Neuron (in vitro differentiated cells): ENCODE measurements around the gene CLMP.
A peak's percentile ranks its signal among the peaks of the same experiment; 100 is the strongest.

Experiments
- H2AFZ ChIP-seq: one replicate; pipeline ENCODE4 v1.6.1; 2013; ENCODE audit warnings: low read depth, mild to moderate bottlenecking, inconsistent platforms, low read length, moderate library complexity
- H3K27me3 ChIP-seq: one replicate; pipeline ENCODE4 v1.6.1; 2013; ENCODE audit warnings: low read length; ENCODE audit not compliant: insufficient read depth
- H3K36me3 ChIP-seq: one replicate; pipeline ENCODE4 v1.6.1; 2013; ENCODE audit warnings: low read length; ENCODE audit not compliant: insufficient read depth
- H3K4me1 ChIP-seq: one replicate; pipeline ENCODE4 v1.6.1; 2013; ENCODE audit warnings: low read length; ENCODE audit not compliant: insufficient read depth
- H3K4me3 ChIP-seq: 2 replicates; pipeline ENCODE4 v1.5.1; 2013; ENCODE audit warnings: mild to moderate bottlenecking, low read length, moderate library complexity
- H3K9me3 ChIP-seq: one replicate; pipeline ENCODE4 v1.6.1; 2013; ENCODE audit warnings: low read length

The CLMP gene

DNA sequence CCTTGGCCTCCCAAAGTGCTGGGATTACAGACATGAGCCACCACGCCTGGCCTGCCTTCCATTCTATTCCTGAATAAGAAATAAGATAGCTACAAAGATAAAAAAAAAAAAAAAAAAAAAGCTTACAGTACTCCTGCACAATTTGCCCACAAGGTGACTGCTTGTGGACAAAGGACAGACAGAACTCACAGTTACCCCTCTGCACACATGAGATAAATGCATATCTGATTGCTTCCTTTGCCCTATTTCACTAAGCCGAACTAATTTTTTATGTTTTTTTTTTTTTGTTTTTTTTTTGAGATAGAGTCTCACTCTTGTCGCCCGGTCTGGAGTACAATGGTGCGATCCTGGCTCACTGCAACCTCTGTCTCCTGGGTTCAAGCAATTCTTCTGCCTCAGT is 109.6 kb downstream of the CLMP start:
- H2AFZ ChIP-seq = no peak overlapping the region
- H3K4me3 ChIP-seq = no peak overlapping the region
- no peaks in the 10 kb centered on the region for H3K4me1 ChIP-seq
- H3K9me3 ChIP-seq = no peaks in the 10 kb centered on the region
- no peaks in the 10 kb centered on the region for H3K27me3 ChIP-seq
- H3K36me3 ChIP-seq = no peaks in the 10 kb centered on the region

DNA sequence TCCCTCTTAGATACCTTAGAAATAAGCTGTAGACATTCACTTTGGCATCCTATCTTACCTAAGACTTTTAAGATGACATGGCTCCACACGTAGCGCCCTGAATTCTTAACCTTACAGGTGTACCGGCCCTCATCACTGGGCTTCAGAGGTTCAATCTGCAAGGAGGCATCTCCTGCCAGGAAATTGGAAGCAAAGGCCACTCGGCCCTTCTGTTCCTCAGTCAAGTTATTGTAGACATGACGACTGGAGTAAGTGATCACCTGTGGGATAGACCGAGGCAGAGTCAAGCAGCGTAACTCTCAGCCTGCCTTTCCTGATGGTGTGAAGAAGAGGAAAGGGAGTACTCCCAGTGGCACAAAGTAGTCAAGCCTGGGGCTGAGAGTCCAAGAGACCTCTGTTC is 110.6 kb downstream of the CLMP start:
- Histone ChIP-seq H3K27me3 (no peaks in the 10 kb centered on the region), H3K4me1 (no peaks in the 10 kb centered on the region), H2AFZ (no peak overlapping the region), H3K4me3 (no peak overlapping the region), H3K36me3 (no peaks in the 10 kb centered on the region), H3K9me3 (no peaks in the 10 kb centered on the region)

DNA sequence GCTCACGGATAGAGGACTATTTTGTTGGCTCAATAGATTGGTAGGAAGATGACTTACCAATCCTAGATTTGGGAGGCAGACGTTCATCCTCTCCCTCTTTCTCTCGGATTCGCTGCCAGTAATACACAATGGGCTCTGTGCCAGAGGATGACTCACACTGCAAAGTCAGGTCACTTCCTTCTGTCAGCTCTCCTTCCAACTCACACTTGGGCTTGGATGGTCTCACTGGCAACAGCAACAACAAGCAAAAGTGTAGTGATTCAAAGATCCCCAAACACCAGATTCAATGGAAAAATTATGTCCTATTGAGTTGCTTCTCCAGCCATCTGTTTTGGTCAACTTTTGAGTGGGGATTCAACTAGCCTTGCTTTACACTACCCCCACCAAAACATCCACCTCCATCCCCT is 111.4 kb downstream of the CLMP start:
- Histone ChIP-seq H2AFZ (no peak overlapping the region), H3K4me3 (no peak overlapping the region), H3K27me3 (no peaks in the 10 kb centered on the region), H3K36me3 (no peaks in the 10 kb centered on the region), H3K9me3 (no peaks in the 10 kb centered on the region), H3K4me1 (no peaks in the 10 kb centered on the region)

DNA sequence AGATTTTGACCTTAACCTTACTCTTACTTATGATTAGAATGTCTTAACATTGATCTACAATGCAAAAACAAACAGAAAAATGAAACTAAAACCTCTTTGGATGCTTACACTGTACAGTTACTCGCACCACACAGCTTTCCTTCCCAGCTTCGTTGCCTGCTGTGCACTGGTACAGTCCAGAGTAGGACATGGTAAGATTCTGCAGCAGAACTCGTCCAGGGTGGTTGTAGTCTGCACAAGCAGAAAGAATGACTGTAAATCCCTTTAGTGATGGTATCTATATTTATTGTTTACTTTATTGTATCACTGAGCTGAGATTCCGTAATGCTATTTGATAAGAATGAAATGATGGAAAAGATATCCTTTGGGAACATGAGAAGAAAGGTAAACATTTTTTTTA is 112.1 kb downstream of the CLMP start:
- Histone ChIP-seq H3K9me3 (no peaks in the 10 kb centered on the region), H3K4me3 (no peak overlapping the region), H3K36me3 (no peaks in the 10 kb centered on the region), H2AFZ (no peak overlapping the region), H3K27me3 (no peaks in the 10 kb centered on the region), H3K4me1 (no peaks in the 10 kb centered on the region)

DNA sequence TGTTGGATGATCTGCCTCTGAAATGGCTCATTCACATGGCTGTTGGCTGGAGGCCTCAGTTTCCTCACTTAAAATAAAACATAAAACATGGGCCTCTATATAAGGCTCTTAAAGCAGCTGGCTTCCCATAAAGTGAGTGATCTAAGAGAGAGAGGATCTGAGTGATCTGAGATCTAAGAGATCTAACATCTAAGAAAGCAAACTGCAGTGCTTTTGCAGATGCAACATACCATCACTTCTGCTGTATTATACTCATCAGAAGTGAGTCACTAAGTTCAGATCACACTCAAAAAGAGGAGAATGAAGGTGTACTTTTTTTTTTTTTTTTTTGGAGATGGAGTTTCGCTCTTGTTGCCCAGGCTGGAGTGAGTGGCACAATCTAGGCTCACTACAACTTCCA is 115.0 kb downstream of the CLMP start:
- H3K4me3 ChIP-seq = no peak overlapping the region
- no peaks in the 10 kb centered on the region for H3K36me3 ChIP-seq

DNA sequence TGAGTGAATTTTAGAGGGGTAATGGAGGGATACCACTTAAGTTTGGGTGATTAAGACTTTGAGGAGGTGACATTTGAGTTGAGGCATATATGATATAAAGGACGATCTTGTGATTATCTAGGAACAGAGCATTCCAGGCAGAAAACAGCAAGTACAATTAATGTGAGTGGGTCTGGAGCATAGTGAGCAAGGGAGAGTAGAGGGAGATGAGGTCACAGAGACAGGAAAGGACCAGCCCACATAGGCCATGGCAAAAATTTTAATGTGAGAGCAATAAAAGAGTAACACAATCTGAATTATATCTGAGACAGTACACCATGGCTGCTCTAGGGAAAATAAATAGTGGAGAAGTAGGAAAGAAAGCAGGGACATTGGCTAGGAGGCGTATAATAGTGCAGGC is 118.6 kb downstream of the CLMP start:
- Histone ChIP-seq H2AFZ (no peak overlapping the region), H3K36me3 (no peaks in the 10 kb centered on the region), H3K27me3 (no peaks in the 10 kb centered on the region), H3K4me3 (no peak overlapping the region), H3K9me3 (no peaks in the 10 kb centered on the region), H3K4me1 (no peaks in the 10 kb centered on the region)

More for the DNA sequence above, 115.0 kb downstream of the CLMP start:
- Histone ChIP-seq H3K9me3 (no peaks in the 10 kb centered on the region), H3K27me3 (no peaks in the 10 kb centered on the region), H2AFZ (no peak overlapping the region), H3K4me1 (no peaks in the 10 kb centered on the region)

DNA sequence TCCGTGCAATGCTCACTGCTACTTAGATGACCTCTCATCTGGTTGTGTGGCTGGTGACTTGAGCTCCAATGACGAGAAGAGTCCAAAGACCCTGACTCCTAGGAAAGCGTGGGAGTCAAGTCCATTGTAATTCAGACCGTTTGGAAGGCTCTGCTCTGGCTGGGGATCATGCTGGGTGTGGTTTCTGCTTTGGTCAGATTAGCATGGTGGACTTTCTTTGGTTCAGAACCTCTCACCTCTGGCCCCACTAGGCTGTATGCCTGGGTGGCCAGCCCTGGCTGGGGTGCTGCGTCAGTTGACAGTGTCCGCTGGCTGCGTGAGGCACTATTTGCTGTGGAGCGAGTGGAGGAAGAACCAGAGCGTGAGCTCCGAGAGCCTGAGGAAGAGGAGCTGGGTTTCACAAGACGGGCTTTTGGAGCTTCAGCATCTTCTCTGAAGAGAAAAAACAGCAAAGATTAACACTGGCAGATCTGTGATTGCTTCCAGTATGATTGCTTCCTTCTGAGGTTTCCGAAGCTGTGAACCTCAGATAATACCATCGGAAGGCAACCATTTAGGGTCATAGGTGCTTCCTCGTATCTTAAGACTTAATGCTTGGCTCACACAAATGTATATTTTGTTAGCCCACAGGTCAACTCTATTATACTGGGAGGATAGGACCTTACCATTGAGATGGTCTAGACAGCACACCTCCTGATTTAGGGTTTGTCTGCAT is 121.5 kb downstream of the CLMP start:
- peaks cover 10% of the 10 kb centered on the region for H3K4me1 ChIP-seq
- no peak overlapping the region for H2AFZ ChIP-seq
- H3K4me3 ChIP-seq = no peak overlapping the region
- H3K9me3 ChIP-seq = no peaks in the 10 kb centered on the region
- H3K27me3 ChIP-seq = no peaks in the 10 kb centered on the region
- no peaks in the 10 kb centered on the region for H3K36me3 ChIP-seq

DNA sequence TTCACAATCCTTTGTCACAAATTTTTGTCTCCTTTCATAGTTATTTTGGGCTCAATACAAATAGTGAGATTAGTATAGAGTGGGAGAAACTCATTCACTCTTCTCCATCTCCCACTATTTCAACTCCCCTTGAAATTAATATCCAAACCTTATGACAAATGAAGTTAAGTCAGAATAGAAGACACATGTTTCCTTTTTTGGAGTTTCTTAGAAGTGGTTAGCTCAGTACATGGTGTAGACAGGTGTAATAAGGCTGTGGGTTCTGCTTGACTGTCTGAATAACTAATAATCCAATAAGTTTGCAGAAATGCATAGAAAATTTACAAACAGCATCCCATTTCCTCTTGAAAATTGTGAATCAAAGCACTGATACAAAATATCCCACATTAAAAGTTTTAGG is 122.3 kb downstream of the CLMP start:
- Histone ChIP-seq H3K27me3 (no peaks in the 10 kb centered on the region), H3K4me1 (peaks cover 10% of the 10 kb centered on the region), H3K4me3 (no peak overlapping the region), H3K9me3 (no peaks in the 10 kb centered on the region), H3K36me3 (no peaks in the 10 kb centered on the region), H2AFZ (no peak overlapping the region)

DNA sequence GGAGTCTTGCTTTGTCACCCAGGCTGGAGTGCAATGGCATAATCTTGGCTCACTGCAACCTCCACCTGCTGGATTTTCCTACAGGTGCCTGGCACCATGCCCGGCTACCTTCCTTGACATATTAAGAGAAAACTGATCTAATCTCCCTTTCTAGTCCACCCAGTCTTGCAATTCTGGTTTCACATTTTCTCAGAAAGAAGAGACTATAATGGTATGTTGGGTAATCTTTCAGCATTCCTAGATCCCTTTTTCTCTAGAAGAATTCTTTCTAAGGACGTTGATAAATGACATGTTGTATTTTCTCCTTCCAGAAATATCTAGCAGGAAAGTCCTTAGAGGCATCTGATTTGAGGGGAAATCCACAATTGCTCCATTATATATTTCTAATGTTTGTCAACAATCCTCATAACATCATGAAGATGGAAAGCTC is 122.7 kb downstream of the CLMP start:
- no peaks in the 10 kb centered on the region for H3K36me3 ChIP-seq
- H3K27me3 ChIP-seq = no peaks in the 10 kb centered on the region
- H3K9me3 ChIP-seq = no peaks in the 10 kb centered on the region
- no peak overlapping the region for H2AFZ ChIP-seq
- H3K4me3 ChIP-seq = no peak overlapping the region
- H3K4me1 ChIP-seq = peaks cover 10% of the 10 kb centered on the region

DNA sequence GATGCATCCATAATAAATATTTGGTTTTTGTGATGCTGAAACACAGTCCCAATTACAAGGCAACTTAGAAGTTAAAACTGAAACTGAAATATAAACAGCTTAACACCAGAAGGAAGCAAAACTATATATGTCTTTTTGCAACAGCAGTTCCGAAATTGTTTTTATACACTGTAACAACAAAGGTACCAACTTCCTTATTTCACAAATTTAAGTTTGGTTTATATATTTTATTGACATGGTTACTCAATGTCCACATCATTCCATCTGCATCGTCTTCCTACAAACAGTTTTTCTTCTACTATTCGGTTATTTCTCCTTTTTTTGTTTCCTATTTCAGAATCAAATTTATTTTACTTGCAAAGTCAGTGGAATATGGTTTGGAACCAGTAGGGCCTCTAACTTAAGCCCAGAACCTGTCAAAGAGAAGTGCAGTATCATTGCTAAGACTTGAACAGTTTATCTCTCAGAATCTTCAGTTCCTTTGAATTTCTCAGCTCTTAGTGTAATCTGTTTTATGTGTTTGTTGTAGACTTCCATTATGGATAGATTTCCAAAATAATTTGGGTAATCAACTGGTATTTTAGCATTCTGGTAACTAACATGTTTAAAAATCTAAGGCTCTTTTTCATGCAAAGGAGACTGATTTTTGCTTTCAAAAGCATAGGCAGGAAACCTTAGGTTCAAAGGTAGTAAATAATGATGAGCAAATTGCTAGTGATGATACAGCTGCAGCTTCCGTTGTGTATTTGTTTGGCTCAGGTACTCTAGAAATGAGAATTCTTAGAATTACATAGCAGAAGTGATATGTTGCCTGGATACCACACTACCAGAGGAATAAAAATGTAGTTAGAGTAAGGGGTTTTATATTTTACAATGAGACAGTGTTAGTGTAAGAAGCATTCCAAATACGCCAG is 124.9 kb downstream of the CLMP start:
- H3K4me1 ChIP-seq = peaks cover 14% of the 10 kb centered on the region
- no peaks in the 10 kb centered on the region for H3K36me3 ChIP-seq
- no peak overlapping the region for H3K4me3 ChIP-seq
- H2AFZ ChIP-seq = no peak overlapping the region
- H3K9me3 ChIP-seq = no peaks in the 10 kb centered on the region
- H3K27me3 ChIP-seq = no peaks in the 10 kb centered on the region

DNA sequence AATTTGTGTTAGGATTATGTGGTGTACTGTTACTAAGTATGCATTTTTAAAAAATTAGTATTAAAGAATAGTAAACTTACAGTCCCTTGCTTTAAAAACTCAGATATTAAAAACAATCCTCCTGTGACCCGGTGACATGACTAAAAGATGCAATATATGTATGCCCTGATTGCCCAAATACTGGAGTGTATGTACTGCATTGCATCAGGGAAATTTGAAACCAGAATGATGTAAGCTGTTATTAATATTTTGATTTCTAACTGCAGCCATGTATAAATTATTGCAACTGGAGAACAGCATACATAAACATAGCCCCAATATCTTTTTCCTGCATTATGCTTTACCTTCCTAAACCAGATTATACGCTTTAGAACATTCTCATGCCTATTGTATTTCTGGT is 129.4 kb downstream of the CLMP start:
- no peak overlapping the region for H2AFZ ChIP-seq
- no peaks in the 10 kb centered on the region for H3K9me3 ChIP-seq
- H3K4me1 ChIP-seq = peaks cover 27% of the 10 kb centered on the region
- H3K4me3 ChIP-seq = no peak overlapping the region
- H3K36me3 ChIP-seq = peaks cover 11% of the 10 kb centered on the region
- no peaks in the 10 kb centered on the region for H3K27me3 ChIP-seq

DNA sequence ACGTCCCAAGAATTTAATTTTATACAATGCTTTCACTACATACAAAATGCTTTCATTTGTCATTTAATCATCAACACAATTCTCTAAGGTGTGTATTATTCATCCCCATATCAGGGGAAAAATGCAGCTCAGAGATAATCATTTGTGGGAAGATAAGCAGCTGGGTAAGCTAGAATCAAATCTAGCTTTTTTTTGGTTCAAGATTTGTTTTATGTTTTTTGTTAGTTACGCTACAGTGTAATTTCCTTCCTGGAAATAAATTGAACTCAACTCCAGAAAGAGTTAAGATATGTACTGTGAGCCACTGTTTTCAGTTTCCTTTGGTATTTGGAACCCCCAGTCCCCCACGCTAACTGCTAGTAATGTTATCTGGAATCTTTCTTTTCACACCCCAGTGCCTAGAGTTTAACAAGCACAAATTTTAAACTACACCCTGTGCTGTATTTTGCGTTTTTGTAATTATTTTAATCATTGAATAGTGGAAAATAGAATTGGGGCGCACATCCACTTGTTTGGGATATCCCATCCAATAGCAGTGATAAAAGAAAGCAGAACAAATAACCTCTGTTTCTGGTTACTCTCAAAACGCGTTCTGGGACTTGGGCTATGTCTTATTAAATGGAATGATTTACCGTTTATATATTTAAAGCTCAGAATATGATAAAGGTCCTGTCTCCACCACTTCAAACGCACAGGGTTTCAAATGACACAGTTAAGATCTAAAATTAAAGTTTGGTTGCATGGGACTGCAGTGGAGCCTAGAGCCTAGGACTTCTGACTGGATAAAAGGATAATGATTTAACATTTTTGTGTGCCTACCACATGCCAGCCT is 131.0 kb downstream of the CLMP start:
- H3K4me3 ChIP-seq = peak overlapping the region; percentile 86
- H3K36me3 ChIP-seq = peaks cover 27% of the 10 kb centered on the region
- peak overlapping the region; percentile 53 for H2AFZ ChIP-seq
- peaks cover 36% of the 10 kb centered on the region for H3K4me1 ChIP-seq
- no peaks in the 10 kb centered on the region for H3K27me3 ChIP-seq
- H3K9me3 ChIP-seq = no peaks in the 10 kb centered on the region
